ENCODE results near the gene NBPF14.
"Not testable (repeated sequence)": the region's sequence is repeated elsewhere in the genome, so short reads cannot be mapped to it uniquely, and the experiment has no call there.

Gene NBPF14

DNA sequence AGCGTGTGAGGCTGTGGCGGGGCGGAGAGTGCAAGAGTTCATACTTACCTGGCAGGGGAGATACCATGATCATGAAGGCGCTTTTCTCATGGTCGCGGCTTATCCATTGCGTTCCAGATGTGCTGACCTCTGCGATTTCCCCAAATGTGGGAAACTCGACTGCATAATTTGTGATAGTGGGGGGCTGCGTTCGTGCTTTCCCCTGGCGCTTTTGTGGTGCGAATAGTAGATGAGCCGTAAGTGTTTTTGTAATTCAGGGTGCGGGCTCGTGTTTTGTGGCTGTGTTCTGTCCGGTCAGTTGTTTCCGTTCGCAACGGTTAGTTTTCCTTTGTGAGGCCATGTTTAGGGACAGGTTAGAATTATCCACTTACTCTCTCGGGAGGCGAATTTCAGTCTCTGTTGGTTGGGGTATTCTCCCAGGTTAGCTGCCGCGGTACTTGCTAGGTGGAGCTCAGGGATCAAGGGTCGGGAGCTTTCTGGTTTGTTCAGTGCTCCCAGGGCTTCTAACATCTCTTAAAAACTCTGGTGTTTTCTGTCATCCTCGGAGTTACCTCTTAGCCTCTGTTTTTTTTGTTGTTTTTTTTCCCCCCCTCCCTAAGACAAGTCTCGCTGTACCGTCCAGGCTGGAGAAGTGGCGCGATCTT, 73.1 kb downstream of the NBPF14 start:
- DNase-seq = peak; percentile 79 to 84
- intact Hi-C loops (cut with DNase I; ENCODE audit: low total_unique reads); H3K9me3 ChIP-seq; H3K36me3 ChIP-seq; H3K27me3 ChIP-seq; H3K4me1 ChIP-seq: not testable (repeated sequence)
- Histone ChIP-seq H3K27ac (peak overlapping the region; percentile 74 to 76), H3K4me3 (peak overlapping the region; percentile 51 to 57)

DNA sequence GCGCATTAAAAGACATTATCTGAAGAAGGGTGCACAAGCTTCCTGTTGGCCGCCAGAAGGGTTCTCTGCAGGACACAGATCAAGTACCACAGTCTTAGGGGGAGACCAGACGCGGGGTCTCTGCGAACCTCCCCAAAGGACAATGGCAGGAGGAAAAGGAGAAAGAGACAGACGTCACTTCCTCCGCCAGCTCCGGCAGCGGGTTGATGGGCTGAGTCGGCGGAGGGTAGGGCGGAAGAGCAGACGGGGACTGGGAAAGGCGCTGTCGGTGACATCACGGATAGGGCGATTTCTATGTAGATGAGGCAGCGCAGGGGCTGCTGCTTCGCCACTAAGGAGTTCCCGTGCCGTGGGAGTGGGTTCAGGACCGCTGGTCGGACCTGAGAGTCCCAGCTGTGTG, 73.7 kb downstream of the NBPF14 start:
- peak overlapping the region; percentile 74 to 76 for H3K27ac ChIP-seq
- H3K4me3 ChIP-seq = peak overlapping the region; percentile 51 to 57
- H3K4me1 ChIP-seq; H3K27me3 ChIP-seq; H3K36me3 ChIP-seq; intact Hi-C loops (cut with DNase I; ENCODE audit: low total_unique reads); H3K9me3 ChIP-seq: not testable (repeated sequence)
- peak; percentile 75 to 90 for DNase-seq

DNA sequence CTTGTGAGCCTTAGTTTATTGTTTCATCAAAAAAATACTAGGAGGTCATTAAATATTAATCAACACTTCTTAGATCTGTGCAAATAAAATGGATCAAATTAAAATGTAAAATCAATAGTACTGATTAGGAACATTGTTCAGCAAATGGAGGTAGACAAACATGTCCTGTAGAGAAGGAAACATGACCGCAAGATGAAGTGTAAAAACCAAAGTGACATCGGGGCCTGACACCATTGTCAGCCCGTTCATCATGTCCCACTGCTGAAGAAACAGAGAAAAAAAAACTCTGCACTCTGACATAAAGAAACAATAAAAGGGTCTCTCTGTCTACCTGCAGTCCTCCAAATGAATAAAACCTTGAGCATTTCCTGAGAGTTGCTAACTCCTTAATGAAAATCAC, 81.5 kb downstream of the NBPF14 start:
- H3K9me3 ChIP-seq; H3K27ac ChIP-seq; H3K27me3 ChIP-seq; H3K4me3 ChIP-seq; DNase-seq; intact Hi-C loops (cut with DNase I; ENCODE audit: low total_unique reads); H3K4me1 ChIP-seq; H3K36me3 ChIP-seq: not testable (repeated sequence)

DNA sequence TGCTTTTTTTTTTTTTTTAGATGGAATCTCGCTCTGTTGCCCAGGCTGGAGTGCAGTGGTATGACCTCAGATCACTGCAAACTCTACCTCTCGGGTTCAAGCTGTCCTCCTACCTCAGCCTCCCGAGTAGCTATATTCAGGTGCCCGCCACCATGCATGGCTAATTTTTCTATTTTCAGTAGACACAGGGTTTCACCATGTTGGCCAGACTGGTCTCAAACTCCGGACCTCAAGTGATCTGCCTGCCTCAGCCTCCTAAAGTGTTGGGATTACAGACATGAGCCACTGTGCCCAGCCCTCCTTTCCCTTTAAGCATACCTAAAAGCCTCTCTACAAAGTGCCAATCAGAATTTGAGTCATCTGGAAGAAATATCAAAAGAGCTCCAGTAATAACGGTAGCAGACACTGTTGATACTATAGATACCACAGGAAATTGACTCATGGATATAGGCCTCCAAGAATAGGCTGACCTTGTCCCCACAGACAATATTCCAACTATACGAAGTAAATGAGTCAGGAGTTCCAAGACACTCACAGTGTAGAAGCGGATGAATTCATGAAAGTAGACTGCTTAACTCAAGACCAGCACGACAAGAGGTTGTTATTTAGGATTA, 83.1 kb downstream of the NBPF14 start:
- intact Hi-C loops (cut with DNase I; ENCODE audit: low total_unique reads); H3K4me1 ChIP-seq; H3K9me3 ChIP-seq; DNase-seq; H3K27ac ChIP-seq; H3K27me3 ChIP-seq; H3K4me3 ChIP-seq; H3K36me3 ChIP-seq: not testable (repeated sequence)

DNA sequence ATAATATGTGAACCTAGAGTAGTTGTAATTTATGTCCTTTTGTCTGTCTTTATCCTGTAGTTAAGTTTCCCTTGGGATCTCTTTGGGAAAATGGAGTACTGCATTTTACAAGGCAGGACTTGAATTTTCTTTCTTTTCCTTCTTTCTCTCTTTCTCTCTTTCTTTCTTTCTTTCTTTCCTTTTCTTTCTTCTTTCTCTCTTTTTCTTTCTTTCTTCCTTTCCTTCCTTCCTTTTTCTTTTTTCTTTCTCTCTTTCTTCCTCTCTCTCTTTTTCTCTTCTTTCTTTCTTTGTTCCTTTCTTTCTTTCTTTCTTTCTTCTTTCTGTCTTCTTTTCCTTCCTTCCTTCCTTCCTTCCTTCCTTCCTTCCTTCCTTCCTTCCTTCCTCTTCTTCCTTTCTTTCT, 101.9 kb downstream of the NBPF14 start:
- H3K4me1 ChIP-seq; H3K4me3 ChIP-seq; DNase-seq; intact Hi-C loops (cut with DNase I; ENCODE audit: low total_unique reads); H3K9me3 ChIP-seq; H3K27ac ChIP-seq; H3K36me3 ChIP-seq; H3K27me3 ChIP-seq: not testable (repeated sequence)

DNA sequence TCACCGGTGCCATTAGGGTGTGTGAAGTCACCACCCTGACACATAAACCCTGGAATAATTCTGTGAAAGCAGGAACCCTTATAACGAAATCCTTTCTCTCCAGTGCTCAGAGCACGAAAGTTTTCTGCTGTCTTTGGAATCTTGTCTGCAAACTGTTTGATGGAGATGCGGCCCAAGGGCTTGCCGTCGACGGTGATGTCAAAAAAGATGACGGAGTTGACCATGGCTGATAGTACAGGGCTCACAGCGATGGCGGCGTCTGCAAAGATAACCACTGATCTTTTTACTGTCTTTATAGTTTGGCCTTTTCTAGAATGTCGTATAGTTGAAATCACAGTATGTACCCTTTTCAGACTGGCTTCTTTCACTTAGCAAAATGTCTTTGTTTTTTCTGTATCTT, 112.8 kb downstream of the NBPF14 start, which contains the start of gene PPIAL4G:
TSS of gene PPIAL4G (minus strand) at position 274 of the 400 bp plus-strand sequence. CDS start at position 224, 50 bp downstream.
- H3K4me3 ChIP-seq; H3K27me3 ChIP-seq; H3K27ac ChIP-seq; DNase-seq; intact Hi-C loops (cut with DNase I; ENCODE audit: low total_unique reads); H3K9me3 ChIP-seq; H3K36me3 ChIP-seq; H3K4me1 ChIP-seq: not testable (repeated sequence)
